Astrocyte (in vitro differentiated cells and primary cell): ENCODE results near the gene PAPLN.

ENCODE experiments used
- CTCF ChIP-seq: IDR thresholded peaks from 2 replicates; pipeline ENCODE4 v1.5.1; 2011; ENCODE audit warnings: low read depth, mild to moderate bottlenecking, inconsistent platforms, low read length, moderate library complexity; ENCODE audit not compliant: insufficient read depth
- EZH2 ChIP-seq: IDR thresholded peaks from 2 replicates; pipeline ENCODE4 v1.6.1; 2012; ENCODE audit warnings: mild to moderate bottlenecking, low read length, inconsistent platforms; ENCODE audit not compliant: insufficient read depth

- TF ChIP-seq CTCF, result no peak
- TF ChIP-seq EZH2, result no peak
Observed at GRCh38 chr14:73216030-73216429, 21.3 kb upstream of the PAPLN start.
